Measurements from ENCODE around the gene DYNC1I1. TPM values are rescaled to one million over a fixed set of nuclear protein-coding genes. Genes with fewer than 3 reads are reported as not detected.
A peak's percentile ranks its signal among the peaks of the same experiment; 100 is the strongest.

Gene DYNC1I1
- total RNA-seq, 1 donor from 2014 or later: 38.8 TPM

- no peak for TF ChIP-seq CTCF (IDR thresholded peaks at IDR 0.05; ENCODE audit: borderline replicate concordance)
- Histone ChIP-seq H3K27me3 (ENCODE audit: low read depth) (no peaks in the 10 kb centered on the region), H3K9me3 (replicated peaks) (no peaks in the 10 kb centered on the region), H3K27ac (replicated peaks) (no peak overlapping the region), H3K36me3 (peaks cover 9% of the 10 kb centered on the region), H3K4me3 (no peak overlapping the region), H3K4me1 (no peaks in the 10 kb centered on the region)
- intact Hi-C loops (cut with micrococcal nuclease): no loop called here
- no peak for DNase-seq
Measured at GRCh38 chr7:95867309-95867708, 95.0 kb downstream of the DYNC1I1 start.

GRCh38 chr7:95871075-95871848, 98.9 kb downstream of the DYNC1I1 start:
- peaks cover 18% of the 10 kb centered on the region for H3K4me1 ChIP-seq
- DNase-seq: no peak
- no peaks in the 10 kb centered on the region for H3K27me3 ChIP-seq (ENCODE audit: low read depth)

GRCh38 chr7:95871896-95872295, 99.5 kb downstream of the DYNC1I1 start:
- H3K9me3 ChIP-seq (replicated peaks): no peaks in the 10 kb centered on the region

More at GRCh38 chr7:95871075-95871848, 98.9 kb downstream of the DYNC1I1 start:
- Histone ChIP-seq H3K27ac (replicated peaks) (no peak overlapping the region), H3K4me3 (no peak overlapping the region), H3K36me3 (peaks cover 12% of the 10 kb centered on the region), H3K9me3 (replicated peaks) (no peaks in the 10 kb centered on the region)
- intact Hi-C loops (cut with micrococcal nuclease): loop anchor here (5.0 kb wide), 1 partner anchor 149 kb away; no protein-coding TSS in a partner anchor
- TF ChIP-seq CTCF (IDR thresholded peaks at IDR 0.05; ENCODE audit: borderline replicate concordance): peak; percentile 71

DNA sequence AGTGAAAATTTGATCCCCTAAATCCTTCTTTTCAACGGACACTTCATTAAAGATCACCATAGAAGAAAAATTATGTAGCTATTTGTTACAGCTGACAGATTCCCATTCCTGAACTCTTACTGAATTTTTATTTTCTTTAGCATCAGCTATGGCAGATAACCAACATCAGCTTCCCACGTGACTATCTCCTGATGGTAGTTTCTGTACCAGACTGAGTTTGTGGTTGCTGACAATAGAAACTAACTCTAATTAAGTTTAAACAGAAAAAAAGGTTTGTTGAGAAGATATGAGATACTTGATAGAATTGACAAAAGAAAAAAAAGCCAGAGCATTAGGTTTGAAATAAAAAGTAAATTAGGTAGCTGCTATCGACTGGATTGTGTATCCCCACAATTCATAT, 101.8 kb downstream of the DYNC1I1 start:
- no peak for DNase-seq
- Histone ChIP-seq H3K27me3 (ENCODE audit: low read depth) (no peaks in the 10 kb centered on the region), H3K4me1 (peaks cover 18% of the 10 kb centered on the region), H3K36me3 (peaks cover 16% of the 10 kb centered on the region), H3K9me3 (replicated peaks) (peaks cover 10% of the 10 kb centered on the region), H3K4me3 (no peak overlapping the region), H3K27ac (replicated peaks) (no peak overlapping the region)
- intact Hi-C loops (cut with micrococcal nuclease): loop anchor here (5.0 kb wide), 1 partner anchor 152 kb away; no protein-coding TSS in a partner anchor
- TF ChIP-seq CTCF (IDR thresholded peaks at IDR 0.05; ENCODE audit: borderline replicate concordance): no peak

More at GRCh38 chr7:95871896-95872295, 99.5 kb downstream of the DYNC1I1 start:
- Histone ChIP-seq H3K27me3 (ENCODE audit: low read depth) (no peaks in the 10 kb centered on the region), H3K4me3 (no peak overlapping the region), H3K36me3 (peaks cover 12% of the 10 kb centered on the region), H3K27ac (replicated peaks) (no peak overlapping the region), H3K4me1 (peaks cover 18% of the 10 kb centered on the region)
- TF ChIP-seq CTCF (IDR thresholded peaks at IDR 0.05; ENCODE audit: borderline replicate concordance): no peak
- no peak for DNase-seq
- intact Hi-C loops (cut with micrococcal nuclease): loop anchor here (5.0 kb wide), 1 partner anchor 150 kb away; no protein-coding TSS in a partner anchor

GRCh38 chr7:95874541-95875265, 102.3 kb downstream of the DYNC1I1 start:
- Histone ChIP-seq H3K9me3 (replicated peaks) (peaks cover 10% of the 10 kb centered on the region), H3K27me3 (ENCODE audit: low read depth) (no peaks in the 10 kb centered on the region), H3K27ac (replicated peaks) (no peak overlapping the region), H3K4me3 (no peak overlapping the region), H3K36me3 (peaks cover 16% of the 10 kb centered on the region), H3K4me1 (peaks cover 18% of the 10 kb centered on the region)
- no peak for TF ChIP-seq CTCF (IDR thresholded peaks at IDR 0.05; ENCODE audit: borderline replicate concordance)
- no peak for DNase-seq
- intact Hi-C loops (cut with micrococcal nuclease): loop anchor here (5.0 kb wide), 1 partner anchor 152 kb away; no protein-coding TSS in a partner anchor

All from left ventricle myocardium inferior (tissue), 1 donor.